HPDE6-E6E7 (cell line): ENCODE measurements around the gene RAD9A.

Experiments
- DNase-seq: peaks from one replicate; pipeline ENCODE4 v3.0.0; 2011; ENCODE audit warnings: missing footprints; ENCODE audit errors: extremely low spot score

RAD9A gene

GRCh38 chr11:67440229-67441097 is 48.7 kb downstream of the RAD9A start:
- no peak for DNase-seq

- no peak for DNase-seq
Measured at GRCh38 chr11:67441098-67441563, 49.3 kb downstream of the RAD9A start.

GRCh38 chr11:67441731-67442351 is 50.1 kb downstream of the RAD9A start:
- no peak for DNase-seq

GRCh38 chr11:67442504-67443404 is 51.0 kb downstream of the RAD9A start:
- no peak for DNase-seq

GRCh38 chr11:67445515-67445914 is 53.7 kb downstream of the RAD9A start:
- no peak for DNase-seq
